Measurements from ENCODE around the gene FANCB. TPM values are rescaled to one million over a fixed set of nuclear protein-coding genes. Genes with fewer than 3 reads are reported as not detected.

Gene FANCB
- 1 to 10 TPM in 2 of 4 donors, under 1 TPM in 1, not detected in 1; 0.68 to 1.9 (median 1.6) TPM for total RNA-seq

- TF ChIP-seq POLR2AphosphoS5 (IDR thresholded peaks at IDR 0.05), result peak in 2 of 3 donors; percentile 66 to 71
- TF ChIP-seq POLR2A (IDR thresholded peaks at IDR 0.05), result peak; percentile 61
- no peak for TF ChIP-seq EP300 (IDR thresholded peaks at IDR 0.05; ENCODE audit: low read depth)
- WGBS, 2 donors (ENCODE audit: low coverage in 1 of 2), result 0 to 38% methylated on average over 4 to 69 of the region's 78 CpGs
- Histone ChIP-seq H3K27me3 (no peaks in the 10 kb centered on the region), H3K36me3 (no peaks in the 10 kb centered on the region), H3K4me1 (peaks cover 0 to 9% (median 3%) of the 10 kb centered on the region in 4 donors), H3K27ac (peak within 1 kb of the TSS; percentile 82 to 88 (median 86)), H3K9me3 (no peaks in the 10 kb centered on the region), H3K4me3 (peak within 1 kb of the TSS; percentile 59 to 86 (median 70))
- peak; percentile 95 for DNase-seq
- intact Hi-C loops (cut with DNase I; ENCODE audit: low total_unique reads), result no loop called here
- in situ Hi-C loops (cut with MboI; ENCODE audit: low pct_ligation_motif_present in 1 of 4, low pct_unique_long_range_greater_than_20kb in 1 of 4, low sequenced_read_pairs in 3 of 4), result no loop called here
These were observed at the start of gene FANCB, which contains the start of gene MOSPD2 for GRCh38 chrX:14872851-14873675. Gene FANCB (minus strand): TSS chrX:14873069. CDS start chrX:14865510, 7,559 bp downstream. Gene MOSPD2 (plus strand): TSS chrX:14873421. CDS start chrX:14873529, 108 bp downstream.

GRCh38 chrX:14922437-14922836 is 49.6 kb upstream of the FANCB start:
- DNase-seq, result no peak
- TF ChIP-seq POLR2A (IDR thresholded peaks at IDR 0.05), result no peak
- H3K9me3 ChIP-seq, result no peaks in the 10 kb centered on the region
- in situ Hi-C loops (cut with MboI; ENCODE audit: low pct_ligation_motif_present in 1 of 4, low pct_unique_long_range_greater_than_20kb in 1 of 4, low sequenced_read_pairs in 3 of 4), result no loop called here
- intact Hi-C loops (cut with DNase I; ENCODE audit: low total_unique reads), result no loop called here
- no peaks in the 10 kb centered on the region for H3K36me3 ChIP-seq
- no peak overlapping the region for H3K27ac ChIP-seq
- WGBS, 2 donors (ENCODE audit: low coverage in 1 of 2), result 71% methylated on average over 6 of the region's 6 CpGs; no CpG with 5 or more reads in 1 of the 2 donors
- H3K27me3 ChIP-seq, result no peaks in the 10 kb centered on the region
- no peak overlapping the region for H3K4me3 ChIP-seq
- H3K4me1 ChIP-seq, result no peaks in the 10 kb centered on the region

- TF ChIP-seq POLR2AphosphoS5 (IDR thresholded peaks at IDR 0.05), result no peak
- no peak for TF ChIP-seq EP300 (IDR thresholded peaks at IDR 0.05; ENCODE audit: low read depth)
- TF ChIP-seq POLR2A (IDR thresholded peaks at IDR 0.05), result no peak
- in situ Hi-C loops (cut with MboI; ENCODE audit: low pct_ligation_motif_present in 1 of 4, low pct_unique_long_range_greater_than_20kb in 1 of 4, low sequenced_read_pairs in 3 of 4), result no loop called here
- intact Hi-C loops (cut with DNase I; ENCODE audit: low total_unique reads), result no loop called here
- no peaks in the 10 kb centered on the region for H3K27me3 ChIP-seq
- H3K27ac ChIP-seq, result no peak overlapping the region
- H3K36me3 ChIP-seq, result no peaks in the 10 kb centered on the region
- no peak overlapping the region for H3K4me3 ChIP-seq
- 88 to 100% methylated on average over 2 of the region's 2 CpGs for whole genome bisulfite sequencing, 2 donors (ENCODE audit: low coverage in 1 of 2)
- no peaks in the 10 kb centered on the region for H3K4me1 ChIP-seq
- DNase-seq, result no peak
- H3K9me3 ChIP-seq, result no peaks in the 10 kb centered on the region
These were observed 47.3 kb upstream of the FANCB start for GRCh38 chrX:14920196-14920595.

GRCh38 chrX:14919407-14919806 is 46.5 kb upstream of the FANCB start:
- Histone ChIP-seq H3K4me3 (no peak overlapping the region), H3K27ac (no peak overlapping the region), H3K9me3 (no peaks in the 10 kb centered on the region), H3K27me3 (no peaks in the 10 kb centered on the region), H3K36me3 (no peaks in the 10 kb centered on the region), H3K4me1 (no peaks in the 10 kb centered on the region)
- intact Hi-C loops (cut with DNase I; ENCODE audit: low total_unique reads) (no loop called here), in situ Hi-C loops (cut with MboI; ENCODE audit: low pct_ligation_motif_present in 1 of 4, low pct_unique_long_range_greater_than_20kb in 1 of 4, low sequenced_read_pairs in 3 of 4) (no loop called here)
- WGBS, 2 donors (ENCODE audit: low coverage in 1 of 2), result 43% methylated on average over 2 of the region's 2 CpGs; no CpG with 5 or more reads in 1 of the 2 donors
- TF ChIP-seq POLR2A (IDR thresholded peaks at IDR 0.05) (no peak), CTCF (IDR thresholded peaks at IDR 0.05) (no peak), EP300 (IDR thresholded peaks at IDR 0.05; ENCODE audit: low read depth) (no peak), POLR2AphosphoS5 (IDR thresholded peaks at IDR 0.05) (no peak)
- no peak for DNase-seq

GRCh38 chrX:14916017-14916674 is 43.3 kb upstream of the FANCB start:
- WGBS, 2 donors (ENCODE audit: low coverage in 1 of 2), result 66 to 71% methylated on average over 3 of the region's 3 CpGs
- Histone ChIP-seq H3K36me3 (no peaks in the 10 kb centered on the region), H3K4me1 (no peaks in the 10 kb centered on the region), H3K27me3 (no peaks in the 10 kb centered on the region), H3K27ac (no peak overlapping the region), H3K9me3 (no peaks in the 10 kb centered on the region), H3K4me3 (no peak overlapping the region)
- intact Hi-C loops (cut with DNase I; ENCODE audit: low total_unique reads) (no loop called here), in situ Hi-C loops (cut with MboI; ENCODE audit: low pct_ligation_motif_present in 1 of 4, low pct_unique_long_range_greater_than_20kb in 1 of 4, low sequenced_read_pairs in 3 of 4) (no loop called here)
- TF ChIP-seq CTCF (IDR thresholded peaks at IDR 0.05) (no peak), EP300 (IDR thresholded peaks at IDR 0.05; ENCODE audit: low read depth) (no peak), POLR2AphosphoS5 (IDR thresholded peaks at IDR 0.05) (no peak), POLR2A (IDR thresholded peaks at IDR 0.05) (no peak)
- DNase-seq, result no peak
